Activated effector memory CD4-positive, alpha-beta T cell treated with Interleukin-2 at 50 U/mL for 16 hours (primary cell): ENCODE measurements around the gene PRPF6.
"Not testable (repeated sequence)": the region's sequence is repeated elsewhere in the genome, so short reads cannot be mapped to it uniquely, and the experiment has no call there.

ENCODE experiments used
- DNase-seq: peaks from one replicate; pipeline ENCODE4 v3.0.0-alpha.2; 2020

PRPF6 gene

DNA sequence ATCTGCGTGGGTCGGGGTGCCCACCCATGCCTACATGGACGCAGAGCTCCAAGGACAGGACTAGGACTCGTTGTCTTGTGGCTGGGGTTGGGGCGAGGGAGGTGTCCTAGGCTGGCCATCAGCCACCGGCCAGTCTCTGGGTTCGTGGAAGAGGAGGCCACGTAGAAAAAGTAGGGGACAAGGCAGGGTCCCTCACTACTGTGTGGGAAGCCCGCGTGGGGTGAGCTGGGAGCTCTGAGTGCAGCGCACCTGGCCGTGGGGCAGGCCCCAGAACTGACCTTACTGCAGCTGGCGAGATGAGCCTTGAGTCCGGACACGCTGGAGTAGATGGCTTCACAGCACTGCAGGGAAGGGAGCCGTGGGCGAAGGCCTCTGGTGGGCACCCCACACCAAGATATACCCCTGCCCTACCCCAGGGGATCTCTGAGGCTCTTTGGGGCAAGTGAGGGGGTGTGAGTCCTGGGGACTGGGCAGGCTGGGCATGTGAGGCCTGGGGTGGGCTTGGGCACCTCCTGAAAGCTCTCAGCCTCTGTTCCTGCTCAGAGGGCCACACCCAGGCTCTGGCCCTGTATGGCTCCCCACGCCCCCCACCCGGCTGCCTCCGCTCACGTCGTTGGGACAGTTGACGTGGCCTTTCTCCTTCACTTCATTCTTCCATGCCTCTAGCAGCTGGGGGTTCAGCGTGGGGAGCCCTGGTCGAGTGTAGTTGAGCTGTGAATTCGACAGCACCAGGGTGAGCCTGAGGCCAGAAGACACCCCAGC is 19.1 kb upstream of the PRPF6 start:
- DNase-seq: no peak

DNA sequence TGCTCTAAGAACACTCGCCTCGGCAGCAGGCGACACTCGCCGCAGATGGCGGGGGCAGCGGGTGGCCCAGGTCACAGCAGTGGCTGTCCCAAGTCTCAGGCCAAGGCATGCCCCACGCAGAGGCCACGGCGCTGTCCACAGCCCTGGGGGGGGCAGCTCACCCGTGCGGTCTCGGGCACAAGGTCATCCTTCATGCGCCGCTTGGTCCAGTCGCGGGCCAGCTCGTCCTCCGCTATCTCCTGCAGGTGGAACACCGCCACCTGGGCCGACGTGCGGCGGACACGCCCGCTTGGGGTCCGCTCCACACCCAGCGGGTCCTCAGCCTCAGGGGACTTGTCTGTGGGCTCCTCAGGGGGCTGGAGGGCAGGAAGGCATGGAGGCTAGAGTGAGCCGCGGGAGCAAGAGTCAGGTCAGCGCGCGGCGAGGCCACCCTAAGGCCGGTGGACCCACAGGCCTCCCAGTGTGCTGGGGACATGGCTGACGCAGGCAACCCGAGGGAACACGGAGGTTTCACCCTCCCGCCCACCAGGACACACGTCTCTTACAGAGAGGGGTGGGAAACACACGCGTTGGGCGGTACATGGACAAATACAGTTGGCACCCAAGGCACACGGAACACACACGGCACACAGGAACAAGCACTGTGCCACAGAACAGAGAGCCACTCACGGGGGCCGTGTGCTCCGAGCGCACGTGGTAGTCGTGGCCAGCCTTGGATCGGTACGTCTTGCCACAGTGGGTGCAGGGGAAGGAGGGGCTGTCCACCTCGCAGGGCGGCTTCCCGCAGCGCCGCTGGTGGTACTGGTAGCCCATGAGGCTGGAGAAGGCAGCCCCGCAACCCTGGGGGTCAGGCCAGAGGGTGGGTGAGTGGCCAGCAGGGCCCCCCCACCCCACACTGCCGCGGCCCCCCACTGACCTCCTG is 18.2 kb upstream of the PRPF6 start:
- DNase-seq: no peak

DNA sequence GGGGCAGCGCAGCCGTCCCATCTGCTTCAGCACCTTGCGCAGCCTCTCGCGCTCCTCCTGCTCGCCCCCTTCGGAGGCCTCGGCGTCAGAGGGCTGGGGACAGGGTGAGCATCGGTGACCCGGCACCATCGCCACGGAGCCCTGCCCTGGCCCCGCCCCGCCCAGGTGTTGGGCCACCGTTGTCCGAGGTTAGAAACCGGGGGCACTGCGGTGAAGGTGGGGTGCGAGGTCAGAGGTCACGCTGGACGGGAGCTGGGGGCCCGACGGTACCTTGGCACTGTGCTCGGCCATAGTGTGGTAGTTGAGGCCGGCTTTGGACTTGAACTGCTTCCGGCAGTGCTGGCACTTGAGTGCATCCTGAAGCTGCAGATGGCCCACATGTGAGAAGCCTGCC is 17.6 kb upstream of the PRPF6 start:
- DNase-seq: no peak

DNA sequence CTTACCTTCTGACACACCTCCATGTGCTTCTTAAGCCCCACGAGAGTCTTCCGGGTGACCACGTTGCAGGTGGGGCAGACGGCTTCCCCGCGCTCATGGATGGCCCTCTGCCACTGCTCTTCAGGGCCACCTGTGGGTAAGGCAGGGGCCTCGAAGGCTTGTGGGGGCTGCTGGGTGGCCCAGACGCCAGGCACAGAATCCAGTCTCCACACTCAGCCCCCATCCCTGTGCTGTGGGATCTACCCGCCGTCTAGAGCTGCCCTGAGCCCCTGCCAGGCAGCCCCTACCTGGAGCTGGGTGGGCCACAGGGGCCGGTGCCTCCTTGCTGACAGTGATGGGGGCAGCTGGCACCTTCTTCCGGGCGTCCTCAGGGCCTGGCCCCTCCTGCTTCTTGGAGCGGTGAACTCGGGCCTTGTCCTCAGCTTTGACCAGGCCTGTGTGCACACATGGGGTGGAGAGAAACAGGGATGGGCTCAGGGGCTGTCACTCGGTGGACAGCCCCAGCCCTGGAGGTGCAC is 17.1 kb upstream of the PRPF6 start:
- no peak for DNase-seq

DNA sequence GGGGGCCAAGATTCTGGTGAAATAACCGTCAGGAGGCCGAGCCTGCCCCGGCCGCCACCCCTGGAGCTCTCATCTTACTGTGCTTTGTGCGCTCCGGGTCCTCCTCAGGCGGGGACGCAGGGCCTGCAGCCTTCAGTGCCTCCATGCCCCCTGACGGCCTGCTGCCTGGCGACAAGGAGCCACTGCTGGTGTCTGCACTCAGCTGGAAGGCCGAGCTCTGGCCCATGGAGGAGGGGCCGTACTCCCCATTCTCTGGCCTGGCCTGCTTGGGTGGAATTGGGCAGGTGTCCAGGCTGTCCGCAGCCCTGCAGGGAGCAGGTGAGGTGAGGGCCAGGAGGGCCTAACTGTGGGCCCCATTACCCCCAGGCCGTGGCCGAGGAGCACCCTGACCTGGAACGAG is 16.5 kb upstream of the PRPF6 start:
- DNase-seq: no peak

DNA sequence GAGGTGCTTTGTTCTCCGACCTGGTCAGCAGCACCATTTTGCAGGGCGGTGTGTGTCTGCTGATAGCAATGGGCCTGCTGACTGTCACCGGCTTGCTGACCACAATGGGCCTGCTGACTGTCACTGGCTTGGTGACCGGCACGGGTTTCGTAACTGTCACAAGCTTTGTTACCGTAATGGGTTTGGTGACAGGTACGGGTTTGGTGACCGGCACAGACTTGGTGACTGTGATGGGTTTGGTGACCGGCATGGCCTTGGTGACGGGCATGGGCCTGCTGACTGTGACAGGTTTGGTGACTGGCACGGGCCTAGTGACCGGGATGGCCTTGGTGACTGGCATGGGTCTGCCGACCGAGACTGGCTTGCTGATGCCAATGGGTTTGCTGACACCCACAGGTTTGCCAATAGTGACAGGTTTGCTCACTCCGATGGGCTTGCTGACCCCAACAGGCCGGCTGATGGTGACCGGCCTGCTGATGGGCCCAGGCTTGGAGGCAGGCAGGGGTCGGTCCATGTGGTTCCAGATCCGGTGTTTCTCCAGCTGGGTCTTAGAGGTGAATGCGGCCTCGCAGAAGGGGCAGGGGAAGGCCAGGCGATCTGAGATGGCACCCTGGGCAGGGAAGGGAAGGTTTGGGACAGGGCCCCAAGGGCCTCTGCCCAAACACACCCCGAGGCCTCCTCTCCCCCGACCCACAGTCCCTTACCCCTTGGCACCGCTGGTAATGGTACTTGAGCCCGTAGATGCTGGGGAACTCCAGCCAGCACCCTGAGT is 14.6 kb upstream of the PRPF6 start:
- no peak for DNase-seq

DNA sequence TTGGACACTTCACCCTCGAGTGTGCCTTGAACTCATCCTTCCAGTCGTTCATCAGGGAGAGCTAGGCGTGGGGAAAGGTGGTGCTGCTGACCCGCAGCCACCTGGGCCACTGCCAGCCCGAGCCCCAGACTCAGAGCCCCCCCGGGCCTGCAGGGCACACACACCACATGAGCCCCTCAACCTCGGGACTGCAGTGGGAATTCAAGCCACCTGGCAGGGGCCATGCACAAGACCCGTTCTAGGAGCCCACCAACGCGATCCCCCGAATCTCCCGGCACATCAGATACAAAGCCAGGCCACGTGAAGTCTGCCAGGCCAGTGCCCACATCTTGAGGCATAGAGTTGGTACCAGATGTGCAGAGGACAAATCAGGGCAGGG is 14.0 kb upstream of the PRPF6 start:
- no peak for DNase-seq

DNA sequence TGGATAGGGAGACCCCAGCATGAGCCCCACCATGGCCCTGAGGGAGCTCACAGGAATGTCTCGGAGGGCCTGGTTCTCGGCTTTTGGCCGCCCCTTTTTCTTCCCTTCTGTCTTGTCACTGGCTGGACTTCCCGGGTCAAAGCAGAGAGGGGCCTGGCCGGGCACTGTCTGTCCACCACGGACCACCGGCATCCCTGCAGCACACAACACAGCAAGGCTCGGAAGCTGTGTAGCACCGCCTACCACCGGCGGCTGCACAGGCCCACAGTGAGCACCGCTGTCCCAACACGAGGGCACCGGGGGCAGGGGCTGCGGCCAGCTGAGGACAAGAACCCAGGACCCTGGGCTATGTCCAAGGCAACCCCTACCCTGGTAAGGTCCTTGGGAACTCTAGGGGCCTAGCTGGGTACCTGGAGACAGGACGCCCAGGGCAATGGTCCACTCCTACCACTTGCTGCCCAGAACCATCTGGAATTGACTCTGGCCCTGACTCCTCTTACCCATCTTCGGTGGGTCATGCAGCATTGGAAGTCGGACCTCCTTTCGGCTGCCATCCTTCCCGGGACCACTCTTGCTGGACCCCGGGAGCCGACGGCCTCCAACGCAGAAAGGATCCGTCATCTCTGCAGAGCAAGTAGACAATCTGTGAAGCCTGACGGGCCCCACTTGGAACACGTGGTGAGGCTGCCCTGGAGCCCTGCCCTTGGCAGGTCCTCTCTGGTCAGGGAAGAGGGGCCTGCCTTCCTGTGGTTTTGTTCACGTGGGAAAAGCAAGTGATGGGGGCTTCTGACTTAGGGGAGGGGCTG is 13.4 kb upstream of the PRPF6 start:
- DNase-seq: no peak

DNA sequence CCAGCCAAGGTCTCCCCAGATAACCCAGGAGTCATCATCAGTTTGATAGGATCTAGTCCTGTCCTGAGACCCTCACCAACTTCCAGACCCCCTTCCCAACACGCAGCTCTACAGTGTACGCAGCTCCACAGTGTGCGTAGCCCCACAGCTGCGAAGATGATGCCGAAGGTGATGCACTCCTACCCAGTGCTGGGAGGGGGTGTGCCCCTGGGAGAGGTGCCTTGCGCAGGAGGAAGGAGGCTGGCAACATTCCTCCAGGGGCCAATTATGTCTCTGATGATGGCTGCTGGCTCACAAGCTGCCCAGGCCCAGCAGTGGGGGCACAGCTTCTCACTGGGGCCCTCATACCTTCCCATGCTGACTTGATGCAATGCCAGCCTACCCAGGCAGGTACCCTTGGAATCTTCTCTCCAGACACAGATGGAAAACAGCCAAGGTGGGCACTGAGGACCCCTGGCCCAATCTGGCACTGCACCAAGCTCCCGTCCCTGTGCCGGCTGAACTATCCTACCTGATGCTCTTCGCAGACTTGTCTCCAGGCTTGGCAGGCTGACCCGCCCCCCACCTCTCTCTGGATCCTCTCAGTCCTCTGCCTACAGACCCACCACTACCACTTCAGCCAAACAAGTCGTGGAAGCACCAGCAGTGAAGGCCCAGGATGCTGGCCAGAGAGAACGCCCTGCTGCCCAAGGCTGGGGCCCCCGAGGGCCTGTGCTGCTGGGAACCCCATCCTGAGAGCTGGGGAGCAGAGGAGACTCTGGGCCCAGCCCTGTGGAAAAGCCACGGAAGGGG is 12.6 kb upstream of the PRPF6 start:
- no peak for DNase-seq

DNA sequence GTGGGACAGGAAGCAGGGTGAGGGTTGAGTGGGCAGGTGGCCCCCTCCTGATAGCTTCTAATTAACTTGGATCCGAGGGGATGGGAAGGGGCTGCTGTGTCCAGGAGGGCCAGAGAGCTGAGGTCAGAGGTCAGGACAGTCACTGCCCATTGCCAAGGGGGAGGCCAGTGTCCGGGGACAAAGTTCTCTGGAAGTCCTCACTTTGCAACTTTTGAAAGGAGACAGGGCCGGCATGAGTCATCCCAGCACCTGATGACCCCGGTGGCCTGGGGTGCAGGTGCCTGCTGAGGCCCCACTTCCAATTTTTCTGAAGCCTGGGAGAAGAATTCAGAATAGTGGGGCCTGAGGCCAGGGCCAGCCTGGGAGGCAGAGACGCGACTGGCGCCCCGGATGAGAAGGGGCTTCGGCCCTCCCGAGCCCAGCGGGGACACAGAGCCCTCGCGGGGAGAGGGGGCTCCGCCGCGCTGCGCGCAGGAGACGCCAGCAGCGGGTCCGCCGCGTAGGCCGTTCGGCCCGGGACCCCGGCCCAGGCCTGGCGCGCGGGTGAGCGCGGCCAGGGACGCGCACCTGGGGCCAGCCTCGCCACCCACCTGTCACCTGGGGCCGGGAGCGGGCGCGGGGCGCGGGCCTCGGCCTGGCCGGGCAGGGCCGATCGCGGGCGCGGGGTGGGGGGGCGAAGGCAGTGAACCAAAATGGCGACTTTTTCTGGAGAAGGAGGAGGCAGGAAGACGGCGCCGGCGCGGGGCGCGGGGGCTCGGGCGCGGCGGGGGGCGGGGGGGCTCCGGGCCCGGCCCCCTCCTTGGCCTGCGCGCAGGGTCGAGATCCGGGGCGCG is 11.8 kb upstream of the PRPF6 start:
- peak; percentile 32 for DNase-seq

DNA sequence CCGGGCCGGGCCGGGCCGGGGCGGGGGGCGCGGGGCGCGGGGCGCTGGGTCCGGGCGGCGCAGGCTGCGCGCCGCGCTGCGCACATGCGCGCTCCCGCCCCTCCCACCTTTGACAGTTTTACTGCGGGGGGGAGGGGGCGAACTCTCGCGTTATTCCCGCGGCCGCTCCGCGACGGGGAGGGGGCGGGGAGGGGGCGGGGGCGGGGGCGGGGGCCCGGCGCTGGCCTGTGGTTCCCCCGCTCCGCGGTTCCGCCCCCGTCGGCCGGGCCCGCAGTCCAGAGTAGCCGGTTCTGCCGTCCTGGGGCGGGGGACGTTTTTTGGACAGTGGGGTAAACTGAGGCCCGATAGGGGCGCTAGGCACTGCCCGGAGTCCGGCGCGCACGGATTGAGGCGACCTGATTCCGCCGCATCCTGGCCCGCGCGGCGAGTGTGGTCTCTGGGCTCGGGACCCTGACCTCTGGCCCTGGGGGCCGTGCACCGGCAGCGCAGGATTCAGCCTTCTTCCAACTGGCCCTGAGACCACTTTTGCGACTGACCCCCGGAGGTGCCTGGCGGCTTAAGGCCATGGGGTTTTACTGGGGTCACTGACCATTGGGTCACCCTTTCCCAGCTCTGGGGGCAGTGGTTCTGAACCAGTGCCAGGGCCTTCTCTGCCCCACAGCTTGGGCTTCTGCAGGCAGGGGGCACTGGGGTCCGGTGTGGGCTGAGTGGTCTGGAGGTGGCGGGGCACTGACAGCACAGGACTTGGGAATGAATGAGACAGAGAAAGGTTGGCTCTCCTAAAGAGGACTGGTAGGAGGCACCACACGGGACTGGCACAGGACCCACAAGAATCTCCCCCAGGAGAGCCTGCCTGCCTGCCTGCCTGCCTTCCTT is 10.9 kb upstream of the PRPF6 start, which contains the start of gene ZNF512B:
Gene ZNF512B, minus strand, starts transcription at position 93 of the 876 bp plus-strand sequence. CDS start 1,980 bp downstream, outside the sequence.
- DNase-seq: peak; percentile 46

DNA sequence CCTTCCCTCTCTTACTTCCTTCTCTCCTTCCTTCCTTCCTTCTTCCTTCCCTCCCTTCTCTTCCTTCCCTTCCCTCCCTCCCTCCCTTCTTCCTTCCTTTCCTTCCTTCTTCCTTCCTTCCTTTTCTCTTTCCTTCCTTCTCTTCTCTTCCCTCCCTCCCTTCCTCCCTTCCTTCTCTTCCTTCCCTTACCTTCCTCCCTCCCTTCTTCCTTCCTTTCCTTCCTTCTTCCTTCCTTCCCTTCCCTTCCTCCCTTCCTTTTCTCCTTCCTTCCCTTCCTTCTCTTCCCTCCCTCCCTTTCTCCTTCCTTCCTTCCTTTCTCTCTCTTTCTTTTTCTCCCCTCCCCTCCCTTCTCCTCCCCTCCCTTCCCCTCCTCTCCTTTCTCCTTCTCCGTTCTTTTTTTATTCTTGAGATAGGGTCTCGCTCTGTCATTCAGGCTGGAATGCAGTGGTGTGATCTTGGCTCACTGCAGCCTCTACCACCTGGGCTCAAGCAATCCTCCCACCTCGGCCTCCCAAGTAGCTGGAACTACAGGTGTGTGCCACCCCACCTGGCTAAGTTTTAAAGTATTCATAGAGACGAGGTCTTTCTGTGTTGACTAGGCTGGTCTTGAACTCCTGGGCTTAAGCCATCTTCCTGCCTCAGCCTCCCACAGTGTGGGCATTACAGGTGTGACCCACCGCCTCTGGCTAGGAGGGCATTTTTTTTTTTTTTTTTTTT is 10.1 kb upstream of the PRPF6 start:
- no peak for DNase-seq

DNA sequence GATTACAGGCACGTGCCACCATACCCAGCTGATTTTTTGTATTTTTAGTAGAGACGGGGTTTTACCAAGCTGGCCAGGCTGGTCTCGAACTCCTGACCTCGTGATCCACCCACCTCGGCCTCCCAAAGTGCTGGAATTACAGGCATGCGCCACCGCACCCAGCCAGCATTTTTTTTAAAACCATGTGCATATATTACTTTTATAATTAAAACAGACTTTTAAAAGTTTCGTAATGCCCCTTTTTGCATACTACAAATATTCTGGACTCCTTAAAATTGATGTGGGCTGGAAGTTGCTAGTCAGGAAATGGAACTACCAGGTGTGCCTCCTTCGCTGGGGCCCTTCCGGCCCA is 9.0 kb upstream of the PRPF6 start:
- not testable (repeated sequence) for DNase-seq

DNA sequence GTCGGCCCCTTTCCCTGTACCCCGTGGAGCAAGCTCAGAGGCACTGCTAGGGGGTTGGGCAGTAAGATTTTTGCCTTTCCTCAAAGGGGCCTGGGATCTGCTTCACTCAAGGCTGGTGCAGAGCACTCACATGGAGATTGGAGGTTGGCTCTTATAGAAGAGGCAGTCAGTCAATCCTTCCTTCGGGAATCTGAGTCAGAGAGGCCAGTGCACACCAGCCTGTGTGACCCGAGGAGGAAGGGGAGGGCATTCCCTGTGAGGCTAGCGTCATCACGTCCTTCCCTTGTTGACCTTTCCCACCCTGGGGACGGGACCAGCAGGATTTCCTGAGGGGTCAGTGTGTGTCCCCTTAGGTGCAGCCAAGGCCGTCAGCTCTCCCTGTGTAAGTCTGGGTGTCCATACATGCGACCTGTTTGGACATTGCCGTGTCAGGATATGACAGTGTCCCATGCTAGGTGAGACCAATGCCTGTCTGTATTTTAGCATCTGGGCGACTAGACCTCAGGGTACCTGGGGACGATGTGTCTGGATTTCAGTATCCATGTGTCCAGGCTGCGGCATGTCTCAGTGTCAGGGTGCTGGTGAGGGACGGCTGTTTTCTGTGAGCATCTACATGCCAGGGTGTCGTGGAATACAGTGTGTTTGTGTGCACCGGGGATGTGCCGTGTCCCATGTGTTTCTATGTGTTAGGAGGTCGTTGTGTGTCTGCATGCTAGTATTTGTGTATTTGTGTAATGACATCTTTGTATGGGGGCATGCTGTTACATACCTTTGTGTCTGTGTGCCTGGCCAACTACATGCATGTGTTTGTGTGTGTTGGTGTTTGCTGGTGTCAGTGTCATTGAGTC is 8.4 kb upstream of the PRPF6 start:
- no peak for DNase-seq

DNA sequence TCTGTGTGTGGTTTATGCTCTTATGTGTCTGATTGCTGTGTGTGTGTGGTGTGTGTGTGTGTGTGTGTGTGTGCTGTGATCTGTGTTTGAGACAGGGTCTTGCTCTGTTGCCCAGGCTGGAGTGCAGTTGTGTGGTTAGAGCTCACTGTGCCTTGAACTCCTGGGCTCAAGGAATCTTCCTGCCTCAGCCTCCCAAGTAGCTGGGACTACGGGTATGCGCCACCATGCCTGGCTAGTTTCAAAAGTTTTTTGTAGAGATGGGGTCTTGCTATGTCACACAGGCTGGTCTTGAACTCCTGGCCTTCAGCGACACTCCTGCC is 7.8 kb upstream of the PRPF6 start:
- no peak for DNase-seq

DNA sequence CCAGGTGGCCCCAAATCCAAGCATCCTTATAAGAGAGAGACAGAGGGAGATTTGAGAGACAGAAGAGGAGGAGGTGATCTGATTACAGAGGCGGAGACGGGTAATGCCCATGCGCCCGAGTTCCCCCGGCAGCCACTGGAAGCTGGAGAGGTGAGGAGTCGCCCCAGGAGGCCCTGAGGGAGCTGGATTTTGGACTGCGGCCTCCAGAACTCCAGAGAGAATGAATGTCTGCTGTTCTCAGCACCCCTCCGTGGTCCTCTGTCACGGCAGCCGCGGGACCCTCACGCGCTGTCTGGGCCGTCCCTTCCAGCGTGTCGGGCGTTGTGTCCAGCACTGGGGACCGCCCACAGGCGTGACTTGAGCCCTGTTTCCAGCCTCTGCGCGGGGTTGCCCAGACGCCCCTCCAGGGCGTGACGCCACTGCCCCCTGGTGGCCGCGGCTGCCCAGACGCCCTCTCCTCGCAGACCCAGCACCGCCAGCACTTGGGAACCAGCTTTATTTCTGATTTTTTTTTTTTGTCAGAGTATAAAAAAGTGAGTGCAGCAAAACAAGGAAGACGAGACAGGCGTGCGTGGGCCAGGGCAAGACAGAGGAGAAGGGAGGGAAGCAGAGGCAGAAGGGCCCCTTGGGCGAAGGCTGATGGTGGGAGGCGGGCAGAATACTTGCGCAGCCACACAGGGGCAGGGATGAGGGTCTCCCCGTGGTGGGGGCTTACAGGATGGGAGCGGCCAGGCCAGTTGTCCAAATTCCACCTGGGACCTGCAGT is 7.1 kb upstream of the PRPF6 start:
- peak; percentile 65 for DNase-seq
